Smooth muscle cell (in vitro differentiated cells): ENCODE measurements around the gene NTRK2. TPM values are rescaled to one million over a fixed set of nuclear protein-coding genes. Genes with fewer than 3 reads are reported as not detected.

ENCODE experiments used
- DNase-seq: peaks from one replicate; lab custom pipeline; 2025; ENCODE audit not compliant: unreplicated experiment; lab: John Stamatoyannopoulos, UW
- H2AFZ ChIP-seq: fragments of 200-600 bp; sonication (generic); 2 replicates; pipeline ENCODE4 v1.6.0; 2016; ENCODE audit warnings: antibody characterized with exemption, low read depth, mild to moderate bottlenecking
- H3F3A ChIP-seq: fragments of 200-600 bp; sonication (generic); 2 replicates; pipeline ENCODE4 v1.6.0; 2017; ENCODE audit warnings: antibody characterized with exemption, low read depth
- H3K27ac ChIP-seq: fragments of 200-600 bp; sonication (generic); 2 replicates; pipeline ENCODE4 v1.5.1; 2016; ENCODE audit warnings: low read depth, mild to moderate bottlenecking
- H3K27me3 ChIP-seq: fragments of 200-600 bp; sonication (generic); 2 replicates; pipeline ENCODE4 v1.6.1; 2016; ENCODE audit warnings: low read depth, mild to moderate bottlenecking
- H3K36me3 ChIP-seq: fragments of 200-600 bp; sonication (generic); 2 replicates; pipeline ENCODE4 v1.5.1; 2016; ENCODE audit warnings: low read depth
- H3K4me1 ChIP-seq: fragments of 200-600 bp; sonication (generic); 2 replicates; pipeline ENCODE4 v1.5.1; 2016; ENCODE audit warnings: low read depth
- H3K4me2 ChIP-seq: fragments of 200-600 bp; sonication (generic); 2 replicates; pipeline ENCODE4 v1.6.0; 2016; ENCODE audit warnings: mild to moderate bottlenecking
- H3K4me3 ChIP-seq: fragments of 200-600 bp; sonication (generic); 2 replicates; pipeline ENCODE4 v1.5.1; 2016; ENCODE audit warnings: mild to moderate bottlenecking
- H3K79me2 ChIP-seq: fragments of 200-600 bp; sonication (generic); 2 replicates; pipeline ENCODE4 v1.6.0; 2016; ENCODE audit warnings: low read depth, mild to moderate bottlenecking
- H3K9ac ChIP-seq: fragments of 200-600 bp; sonication (generic); 2 replicates; pipeline ENCODE4 v1.6.0; 2016; ENCODE audit warnings: low read depth
- H3K9me3 ChIP-seq: fragments of 200-600 bp; sonication (generic); replicated peaks from 2 replicates; pipeline ENCODE4 v1.5.1; 2016; ENCODE audit warnings: low read depth
- H4K20me1 ChIP-seq: fragments of 200-600 bp; sonication (generic); 2 replicates; pipeline ENCODE4 v1.6.0; 2016; ENCODE audit warnings: low read depth
- WGBS: methylation state at CpG from one replicate; pipeline ENCODE4 v1.1.7; 2016; ENCODE audit warnings: low lambda C conversion rate; 5-methylcytosine and 5-hydroxymethylcytosine counted together
- polyA plus RNA-seq: library from polyadenylated mRNA; unstranded; fragments of >200 nt; fragmentation: Nextera tagmentation; extraction: Ambion mirVana; gene quantifications from 2 replicates; pipeline ENCODE4 v1.2.1, GENCODE V29; 2016
- total RNA-seq: library from RNA; depleted of rRNA; stranded (reverse); fragments of >200 nt; gene quantifications from 2 replicates; pipeline ENCODE4 v1.2.3, GENCODE V29; 2014
- TF ChIP-seq, protein P1 (sequence below): fragments of 200-600 bp; sonication (generic); IDR thresholded peaks from 2 replicates; pipeline ENCODE4 v1.5.1; 2017; ENCODE audit warnings: borderline replicate concordance, mild to moderate bottlenecking, antibody characterized with exemption; ENCODE audit not compliant: insufficient read depth, poor library complexity, severe bottlenecking

Gene NTRK2
- total and polyA plus RNA-seq, 2 experiments from 2014 or later: 1.7 to 3.9 TPM

DNA sequence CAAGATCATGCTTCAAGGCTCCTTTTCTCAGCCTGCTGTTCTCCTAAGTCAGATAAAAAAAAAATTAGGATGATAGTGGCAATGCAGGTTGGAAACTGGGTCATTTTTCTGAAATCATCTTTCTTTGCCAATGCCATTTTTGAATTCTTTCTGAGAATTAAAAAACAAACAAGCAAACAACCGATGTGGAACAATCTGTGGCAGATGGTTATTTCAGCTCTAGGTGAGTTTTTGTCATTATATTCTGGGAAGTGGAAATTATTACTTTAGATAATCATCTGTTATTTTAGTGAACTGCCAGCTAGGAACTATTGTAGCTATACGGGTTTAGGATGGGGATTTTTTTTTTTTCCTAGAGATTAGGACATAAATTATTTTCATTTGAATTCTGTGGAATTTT lies 129.7 kb downstream of the NTRK2 start:
- no peak overlapping the region for H3K9ac ChIP-seq
- no peaks in the 10 kb centered on the region for H4K20me1 ChIP-seq
- TF ChIP-seq, protein P1, sequence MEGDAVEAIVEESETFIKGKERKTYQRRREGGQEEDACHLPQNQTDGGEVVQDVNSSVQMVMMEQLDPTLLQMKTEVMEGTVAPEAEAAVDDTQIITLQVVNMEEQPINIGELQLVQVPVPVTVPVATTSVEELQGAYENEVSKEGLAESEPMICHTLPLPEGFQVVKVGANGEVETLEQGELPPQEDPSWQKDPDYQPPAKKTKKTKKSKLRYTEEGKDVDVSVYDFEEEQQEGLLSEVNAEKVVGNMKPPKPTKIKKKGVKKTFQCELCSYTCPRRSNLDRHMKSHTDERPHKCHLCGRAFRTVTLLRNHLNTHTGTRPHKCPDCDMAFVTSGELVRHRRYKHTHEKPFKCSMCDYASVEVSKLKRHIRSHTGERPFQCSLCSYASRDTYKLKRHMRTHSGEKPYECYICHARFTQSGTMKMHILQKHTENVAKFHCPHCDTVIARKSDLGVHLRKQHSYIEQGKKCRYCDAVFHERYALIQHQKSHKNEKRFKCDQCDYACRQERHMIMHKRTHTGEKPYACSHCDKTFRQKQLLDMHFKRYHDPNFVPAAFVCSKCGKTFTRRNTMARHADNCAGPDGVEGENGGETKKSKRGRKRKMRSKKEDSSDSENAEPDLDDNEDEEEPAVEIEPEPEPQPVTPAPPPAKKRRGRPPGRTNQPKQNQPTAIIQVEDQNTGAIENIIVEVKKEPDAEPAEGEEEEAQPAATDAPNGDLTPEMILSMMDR: no peak
- no peak overlapping the region for H3K4me2 ChIP-seq
- DNase-seq: no peak
- H3K4me1 ChIP-seq: no peaks in the 10 kb centered on the region
- no peaks in the 10 kb centered on the region for H3K79me2 ChIP-seq
- no peak overlapping the region for H3K4me3 ChIP-seq
- peaks cover 36% of the 10 kb centered on the region for H3K27me3 ChIP-seq
- H3K9me3 ChIP-seq: no peaks in the 10 kb centered on the region
- no peaks in the 10 kb centered on the region for H3K36me3 ChIP-seq
- H2AFZ ChIP-seq: no peak overlapping the region
- WGBS: 88% methylated on average over 2 of the region's 2 CpGs
- no peak overlapping the region for H3K27ac ChIP-seq
- no peaks in the 10 kb centered on the region for H3F3A ChIP-seq

- H3K27me3 ChIP-seq: peaks cover 52% of the 10 kb centered on the region
- H3K27ac ChIP-seq: no peak overlapping the region
- WGBS: 88% methylated on average over 5 of the region's 5 CpGs
- no peaks in the 10 kb centered on the region for H3K4me1 ChIP-seq
- no peaks in the 10 kb centered on the region for H4K20me1 ChIP-seq
- H3K4me2 ChIP-seq: no peak overlapping the region
- no peaks in the 10 kb centered on the region for H3K9me3 ChIP-seq
- H3K36me3 ChIP-seq: no peaks in the 10 kb centered on the region
- H3K9ac ChIP-seq: no peak overlapping the region
- TF ChIP-seq, protein P1: no peak
- DNase-seq: no peak
- H3F3A ChIP-seq: no peaks in the 10 kb centered on the region
- H3K79me2 ChIP-seq: no peaks in the 10 kb centered on the region
- no peak overlapping the region for H3K4me3 ChIP-seq
- H2AFZ ChIP-seq: no peak overlapping the region
Measured at GRCh38 chr9:84804951-84805694, 135.6 kb downstream of the NTRK2 start.

DNA sequence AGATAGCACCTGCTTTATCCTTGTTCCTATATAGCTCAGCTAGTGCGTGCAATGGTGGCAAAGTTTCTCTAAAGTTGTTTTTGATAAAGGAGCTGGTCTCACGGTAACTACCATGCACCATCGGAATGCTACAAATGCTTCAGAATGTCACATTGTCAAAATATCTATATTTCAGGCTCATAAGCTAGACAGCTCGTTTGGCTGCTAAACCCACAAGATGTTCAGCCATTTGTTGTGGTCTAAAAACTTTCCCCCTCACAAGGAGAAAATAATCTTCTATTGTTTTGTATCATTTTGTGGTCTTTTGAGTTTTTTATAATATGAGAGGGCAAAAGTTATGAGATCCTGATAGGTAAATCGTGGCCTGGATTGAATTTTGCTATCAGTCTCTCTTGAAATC lies 137.9 kb downstream of the NTRK2 start:
- Histone ChIP-seq H3F3A (no peaks in the 10 kb centered on the region), H3K27me3 (peaks cover 38% of the 10 kb centered on the region), H3K79me2 (no peaks in the 10 kb centered on the region), H3K4me1 (peaks cover 18% of the 10 kb centered on the region), H3K9me3 (no peaks in the 10 kb centered on the region), H3K27ac (no peak overlapping the region), H3K36me3 (no peaks in the 10 kb centered on the region), H3K4me3 (no peak overlapping the region), H3K9ac (no peak overlapping the region), H2AFZ (no peak overlapping the region), H4K20me1 (no peaks in the 10 kb centered on the region), H3K4me2 (no peak overlapping the region)
- TF ChIP-seq, protein P1: no peak
- WGBS: 92% methylated on average over 5 of the region's 5 CpGs
- DNase-seq: no peak

- Histone ChIP-seq H3K27me3 (peaks cover 39% of the 10 kb centered on the region), H3K4me2 (no peak overlapping the region), H3K9me3 (no peaks in the 10 kb centered on the region), H4K20me1 (no peaks in the 10 kb centered on the region), H3F3A (no peaks in the 10 kb centered on the region), H3K36me3 (no peaks in the 10 kb centered on the region), H3K79me2 (no peaks in the 10 kb centered on the region), H2AFZ (no peak overlapping the region), H3K4me1 (peaks cover 18% of the 10 kb centered on the region), H3K9ac (no peak overlapping the region), H3K27ac (no peak overlapping the region), H3K4me3 (no peak overlapping the region)
- TF ChIP-seq, protein P1: no peak
- no peak for DNase-seq
- 89% methylated on average over 4 of the region's 4 CpGs for WGBS
Measured at GRCh38 chr9:84807870-84808390, 138.4 kb downstream of the NTRK2 start.
